Sigmoid colon (tissue), 4 donors: Measurements from ENCODE around the gene UROD.

Source experiments
- CTCF ChIP-seq, 4 experiments: fragments of 450-650 bp in 3 of 4; fragments of 200-600 bp in 1 of 4; IDR thresholded peaks; one replicate each; pipeline ENCODE4 v1.5.1; 2016 to 2019; ENCODE audit warnings: antibody characterized with exemption in 4 of 4, mild to moderate bottlenecking in 3 of 4, moderate library complexity in 2 of 4
- EP300 ChIP-seq, 4 donors: sonication (generic); formaldehyde crosslinking; IDR thresholded peaks; one replicate each; pipeline ENCODE4 v1.6.1; 2017; ENCODE audit warnings: antibody characterized with exemption in 4 of 4
- POLR2A ChIP-seq, 2 donors: fragments of 450-650 bp; IDR thresholded peaks; one replicate each; pipeline ENCODE4 v1.6.1; 2016; ENCODE audit warnings: antibody characterized with exemption in 2 of 2, mild to moderate bottlenecking in 2 of 2, moderate library complexity in 2 of 2

GRCh38 chr1:45008516-45008915, 3.5 kb upstream of the UROD start:
- TF ChIP-seq CTCF (IDR thresholded peaks at IDR 0.05) (no peak), EP300 (IDR thresholded peaks at IDR 0.05) (no peak), POLR2A (IDR thresholded peaks at IDR 0.05) (no peak)
